G401.6 (cell line): ENCODE results near the gene RAB9A.
"Not testable (repeated sequence)": the region's sequence is repeated elsewhere in the genome, so short reads cannot be mapped to it uniquely, and the experiment has no call there.

Source experiments
- FAIRE-seq: peaks from 2 replicates; lab custom pipeline; 2012; peaks lifted over from hg19 to GRCh38; lab: Jason Lieb, UNC

RAB9A gene

DNA sequence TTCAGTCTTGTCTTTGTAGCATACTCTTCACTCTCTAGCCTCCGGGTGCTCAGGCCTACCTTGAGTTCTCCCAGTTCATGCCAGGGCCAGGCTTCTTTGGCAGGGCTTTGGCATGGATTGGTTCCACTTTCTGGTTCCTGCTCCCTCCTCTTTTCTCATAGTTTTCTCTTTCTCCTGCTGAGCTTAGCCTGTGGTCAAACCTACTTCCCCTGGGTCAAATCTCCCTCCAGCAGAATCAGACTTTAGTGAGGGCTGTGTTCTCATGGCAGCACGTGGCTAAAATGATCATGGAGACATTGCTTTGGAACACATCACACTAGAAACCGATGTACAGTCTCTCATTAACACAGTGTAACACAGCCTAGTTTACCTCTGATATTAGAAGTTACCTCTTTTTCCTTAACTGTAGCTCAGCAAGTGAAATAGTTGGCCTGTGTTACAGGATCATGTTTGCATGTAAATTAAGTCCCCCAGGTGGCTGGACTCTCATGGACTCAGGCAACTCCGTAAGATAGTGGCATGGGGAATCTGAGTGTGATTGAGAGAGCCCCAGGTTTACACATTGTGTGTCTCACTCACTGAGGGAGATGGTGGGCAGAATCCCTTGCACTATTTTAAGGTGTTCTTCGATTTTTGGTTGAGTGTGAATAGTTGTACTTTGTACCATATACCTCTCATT lies 13.3 kb downstream of the RAB9A start:
- FAIRE-seq = no peak

DNA sequence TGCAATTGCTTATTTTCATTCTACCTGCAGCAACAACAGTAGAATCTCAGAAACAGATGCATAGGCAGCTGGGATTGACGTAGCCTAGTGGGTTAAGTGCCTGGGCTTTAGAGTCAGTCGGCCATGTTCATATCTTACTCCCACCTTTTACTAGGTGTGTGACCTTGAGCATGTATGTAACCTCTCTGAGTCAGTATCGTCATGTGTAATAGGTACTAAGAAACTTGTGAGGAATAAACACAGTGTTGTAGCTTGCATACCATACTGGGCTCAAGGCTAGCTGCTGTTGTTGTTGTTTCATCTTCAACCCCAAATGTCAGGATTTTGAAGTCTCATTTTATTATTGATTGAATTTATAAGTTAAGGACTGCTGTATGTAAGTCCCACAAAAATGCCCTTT lies 14.2 kb downstream of the RAB9A start:
- FAIRE-seq = no peak

DNA sequence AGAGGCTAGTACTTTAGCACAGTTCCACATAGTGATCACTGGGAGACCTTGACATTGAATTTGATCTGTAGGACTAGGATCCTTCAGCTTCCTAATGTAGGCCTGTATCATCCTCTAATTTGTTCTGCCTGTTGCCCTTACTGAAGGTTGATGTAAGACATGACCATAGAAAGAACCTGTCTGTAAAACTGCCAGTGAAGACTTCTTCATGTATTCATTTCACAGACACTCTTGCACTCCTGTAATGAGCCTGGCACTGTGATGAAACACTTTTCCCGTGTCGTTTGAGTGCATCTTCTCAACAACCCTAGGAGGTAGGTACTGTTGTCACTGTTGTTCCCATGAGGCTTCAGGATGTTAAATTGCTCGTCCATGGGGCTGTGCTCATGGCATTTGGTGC lies 14.7 kb downstream of the RAB9A start:
- no peak for FAIRE-seq

DNA sequence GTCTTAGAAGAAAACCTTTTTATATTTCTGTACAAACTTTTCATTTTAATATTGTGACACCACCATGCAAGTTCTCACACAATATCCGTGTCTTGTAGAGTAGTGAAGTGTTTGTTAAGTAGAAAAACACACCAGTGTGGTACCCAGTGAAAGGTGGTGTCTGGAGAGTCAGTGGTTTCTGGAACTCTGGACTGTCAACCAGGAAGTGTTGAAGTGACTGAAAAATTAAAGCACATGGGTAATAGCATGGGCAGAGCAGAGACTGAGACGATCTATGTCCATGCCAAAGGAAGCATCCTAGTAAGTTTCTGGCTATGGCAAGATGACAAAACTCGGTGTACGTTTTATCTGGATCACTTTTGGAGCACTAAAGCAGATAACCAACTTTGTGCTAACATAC lies 22.2 kb downstream of the RAB9A start:
- no peak for FAIRE-seq

- no peak for FAIRE-seq
These were observed 27.5 kb downstream of the RAB9A start for GRCh38 chrX:13716455-13716854.

- peak; percentile 25 for FAIRE-seq
These were observed 28.0 kb downstream of the RAB9A start for GRCh38 chrX:13716905-13717304.

- no peak for FAIRE-seq
These were observed 29.0 kb downstream of the RAB9A start for GRCh38 chrX:13717700-13718472.

DNA sequence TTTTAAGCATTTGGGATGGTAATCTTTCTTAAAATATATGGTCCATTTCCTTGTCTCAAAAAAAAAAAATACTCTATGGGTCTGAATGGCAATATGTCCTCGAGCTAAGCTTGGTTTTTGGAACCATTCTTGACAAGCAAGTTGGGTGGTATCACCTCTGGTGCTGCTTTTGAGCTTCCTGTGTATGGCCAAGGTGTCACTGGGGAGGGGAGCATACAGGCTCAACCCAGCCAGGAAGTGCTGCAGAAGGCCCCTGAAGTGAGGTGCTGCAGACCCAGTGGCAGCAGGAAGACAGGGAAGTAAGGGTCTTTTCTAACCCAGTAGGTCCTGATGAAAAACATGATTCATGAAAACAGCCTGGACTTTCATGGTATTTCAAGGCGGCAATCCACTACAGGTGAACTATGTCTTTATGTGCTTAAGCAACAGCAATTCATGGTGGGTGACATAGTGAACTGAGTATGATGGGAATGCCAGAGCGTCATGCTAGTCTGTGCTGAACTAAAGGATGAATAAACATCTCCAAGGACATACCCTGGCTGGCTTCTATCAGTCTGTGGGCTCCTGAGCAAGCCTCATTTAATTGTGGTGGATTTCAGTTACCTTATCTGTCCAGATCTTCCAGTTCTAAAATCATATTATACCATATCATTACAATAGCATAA lies 30.4 kb downstream of the RAB9A start:
- FAIRE-seq = no peak

- FAIRE-seq = no peak
These were observed 32.4 kb downstream of the RAB9A start for GRCh38 chrX:13721371-13721770.

GRCh38 chrX:13721819-13722519 lies 33.0 kb downstream of the RAB9A start:
- FAIRE-seq = no peak

DNA sequence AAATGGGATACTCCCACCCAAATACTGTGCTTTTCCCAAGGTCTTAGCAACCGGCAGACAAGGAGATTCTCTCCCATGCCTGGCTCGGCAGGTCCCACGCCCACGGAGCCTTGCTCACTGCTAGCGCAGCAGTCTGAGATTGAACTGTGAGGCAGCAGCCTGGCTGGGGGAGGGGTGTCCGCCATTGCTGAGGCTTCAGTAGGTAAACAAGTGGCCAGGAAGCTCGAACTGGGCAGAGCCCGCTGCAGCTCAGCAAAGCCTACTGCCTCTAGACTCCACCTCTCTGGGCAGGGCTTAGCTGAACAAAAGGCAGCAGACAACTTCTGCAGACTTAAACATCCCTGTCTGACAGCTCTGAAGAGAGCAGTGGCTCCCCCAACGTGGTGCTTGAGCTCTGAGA lies 36.0 kb downstream of the RAB9A start:
- FAIRE-seq = not testable (repeated sequence)

GRCh38 chrX:13726583-13726982 lies 37.7 kb downstream of the RAB9A start:
- not testable (repeated sequence) for FAIRE-seq

- not testable (repeated sequence) for FAIRE-seq
These were observed 41.6 kb downstream of the RAB9A start for GRCh38 chrX:13730523-13730922.

GRCh38 chrX:13732246-13733067 lies 43.5 kb downstream of the RAB9A start:
- no peak for FAIRE-seq

- no peak for FAIRE-seq
These were observed 44.6 kb downstream of the RAB9A start for GRCh38 chrX:13733506-13733905.

DNA sequence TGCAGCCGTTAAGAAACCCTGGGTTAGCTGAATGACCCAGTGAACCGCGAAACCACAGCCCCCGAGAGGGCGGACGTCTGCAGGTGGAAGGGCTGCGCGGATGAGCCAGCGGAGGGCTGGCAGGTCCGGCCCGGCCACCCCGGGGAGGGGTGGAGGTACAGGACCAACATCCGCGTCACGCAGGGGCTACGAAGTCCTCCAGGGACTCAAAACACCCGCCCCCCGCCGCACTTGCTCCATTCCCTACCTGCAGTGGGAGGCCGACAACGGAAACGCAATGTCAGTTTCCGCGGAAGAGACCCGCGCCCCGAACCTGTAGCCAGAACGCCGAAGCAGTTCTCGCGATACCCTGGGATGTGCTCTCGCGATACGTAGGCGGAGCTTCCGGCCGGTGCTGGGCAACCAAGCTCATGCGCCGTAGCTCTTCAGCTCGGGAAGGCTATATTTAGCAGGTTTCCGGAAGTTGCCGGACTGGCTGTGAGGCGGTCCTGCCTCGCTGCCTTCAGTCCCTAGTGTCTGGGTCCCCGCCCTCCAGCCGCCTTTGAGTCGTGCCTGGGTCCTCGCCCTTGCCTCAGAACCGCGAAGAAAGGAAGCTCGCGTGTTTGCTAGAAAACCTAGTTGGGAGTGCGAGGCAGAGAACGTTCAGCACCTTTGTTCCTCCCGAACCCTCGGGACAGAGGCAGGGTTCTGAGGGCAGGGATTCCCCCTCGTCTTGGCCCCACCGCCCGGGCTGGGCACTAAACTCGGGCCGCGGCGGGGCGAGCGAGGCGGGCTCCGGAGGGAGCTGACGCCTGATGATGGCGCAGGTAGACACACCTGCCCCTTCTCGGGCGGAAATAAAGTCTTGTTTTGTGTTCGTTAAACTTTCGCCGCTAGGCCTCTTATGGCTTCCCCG lies 45.6 kb downstream of the RAB9A start, which contains the start of the genes OFD1 and TRAPPC2:
TSS of gene OFD1 (plus strand) at position 471 of the 895 bp plus-strand sequence. CDS start at position 795, 324 bp downstream.
TSS of gene TRAPPC2 (minus strand) at position 343 of the 895 bp plus-strand sequence. CDS start 14,657 bp downstream, outside the sequence.
- FAIRE-seq = peak; percentile 96

DNA sequence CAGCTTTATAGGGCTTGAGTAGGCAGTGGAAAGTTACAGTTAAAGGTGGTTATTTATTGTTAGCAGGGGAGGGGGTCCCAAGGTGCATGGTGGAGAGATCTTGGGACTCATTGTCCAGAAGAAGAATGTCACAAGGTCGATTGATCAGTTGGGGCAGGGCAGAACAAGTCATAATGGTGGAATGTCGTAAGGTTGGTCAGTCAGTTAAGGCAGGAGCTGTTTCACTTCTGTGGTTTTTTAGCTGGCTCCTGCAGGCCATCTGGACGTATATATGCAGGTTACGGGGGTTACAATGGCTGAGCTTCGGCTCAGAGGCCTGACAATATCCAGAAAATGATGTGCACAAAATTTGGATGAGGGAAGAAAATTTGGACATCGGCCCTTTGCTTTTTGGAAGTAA lies 52.8 kb downstream of the RAB9A start:
- no peak for FAIRE-seq

GRCh38 chrX:13742397-13743176 lies 53.7 kb downstream of the RAB9A start:
- FAIRE-seq = no peak

DNA sequence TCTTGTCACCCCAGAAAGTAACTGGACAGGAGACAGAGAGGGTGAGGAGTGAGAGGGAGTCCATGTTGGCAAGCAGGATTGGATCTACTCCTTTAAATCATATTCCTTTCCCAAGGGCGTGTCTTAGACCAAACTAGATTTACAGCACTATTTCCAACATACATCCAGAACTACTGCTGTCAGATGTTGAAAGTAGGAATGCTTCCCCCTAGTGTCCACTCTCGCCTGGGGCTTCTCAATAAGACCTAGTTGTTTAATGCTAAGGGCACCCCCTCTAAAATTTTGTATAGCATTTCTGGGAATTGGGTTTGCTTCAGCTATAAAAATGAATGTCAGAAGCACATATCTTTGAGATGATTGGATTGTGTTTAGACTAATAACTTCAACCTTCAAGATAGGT lies 58.9 kb downstream of the RAB9A start:
- peak; percentile 67 for FAIRE-seq

- FAIRE-seq = no peak
These were observed 59.6 kb downstream of the RAB9A start for GRCh38 chrX:13748486-13748885.
